Activated CD4-positive, alpha-beta T cell treated with anti-CD3 and anti-CD28 coated beads, Interleukin-2, amount 50 U/mL, for 16 hours (primary cell): ENCODE results near the gene SRSF4.
"Not testable (repeated sequence)": the region's sequence is repeated elsewhere in the genome, so short reads cannot be mapped to it uniquely, and the experiment has no call there.

Experiments used
- DNase-seq: peaks from one replicate; pipeline ENCODE4 v3.0.0-alpha.2; 2020

Gene SRSF4

DNA sequence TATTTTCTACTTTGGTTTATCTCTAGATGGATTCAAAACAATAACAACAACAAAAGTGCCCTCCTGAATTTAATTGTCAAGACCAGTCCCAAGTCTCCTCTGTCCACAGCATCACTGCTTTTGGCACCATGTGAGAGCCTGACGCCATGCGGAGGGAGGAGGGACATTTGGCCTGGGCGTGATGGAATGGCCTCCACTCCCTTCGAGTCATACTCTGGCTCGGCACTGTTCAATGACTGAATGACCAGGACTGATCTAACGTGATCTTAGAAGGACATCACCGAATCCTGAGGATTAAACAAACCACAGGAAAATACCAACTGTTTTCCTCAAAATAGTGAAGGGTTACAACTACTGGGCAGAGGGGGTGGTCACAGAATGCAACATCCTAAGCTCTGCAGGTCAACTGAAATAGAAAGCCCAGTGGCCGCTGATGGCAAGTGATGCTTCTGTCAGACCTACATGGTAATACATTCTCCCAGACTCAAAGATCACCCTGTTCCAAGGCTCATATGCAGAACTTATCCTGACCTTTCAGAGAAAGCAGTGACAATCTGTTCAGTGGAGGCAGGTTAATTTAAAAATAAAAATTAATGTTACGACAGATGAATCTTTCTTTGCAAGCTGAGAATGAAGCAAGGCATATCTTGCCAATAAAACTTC is 19.1 kb downstream of the SRSF4 start:
- DNase-seq, result no peak

DNA sequence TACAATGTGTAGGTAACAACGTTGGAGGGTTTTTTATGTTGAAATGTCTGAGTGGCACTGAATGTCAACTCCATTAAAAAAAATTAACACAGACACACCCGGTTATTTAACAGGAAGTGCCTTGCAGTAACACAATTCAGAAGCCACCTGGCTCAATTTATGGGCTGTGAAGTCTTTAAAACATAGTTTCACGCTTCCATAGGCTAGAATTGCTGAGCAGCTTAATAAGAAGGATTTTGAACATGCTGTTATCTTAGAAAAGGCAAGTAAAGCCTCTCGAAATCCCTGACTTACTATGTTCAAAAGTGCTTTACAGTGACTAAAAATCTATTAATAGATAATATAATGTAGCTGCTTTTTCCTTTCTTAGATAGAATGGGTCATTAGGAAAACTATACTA is 19.7 kb downstream of the SRSF4 start:
- DNase-seq, result no peak

GRCh38 chr1:29159773-29160172 is 21.9 kb downstream of the SRSF4 start:
- no peak for DNase-seq

GRCh38 chr1:29157269-29157601 is 24.5 kb downstream of the SRSF4 start:
- DNase-seq, result no peak

- no peak for DNase-seq
These were observed 25.0 kb downstream of the SRSF4 start for GRCh38 chr1:29156543-29157268.

DNA sequence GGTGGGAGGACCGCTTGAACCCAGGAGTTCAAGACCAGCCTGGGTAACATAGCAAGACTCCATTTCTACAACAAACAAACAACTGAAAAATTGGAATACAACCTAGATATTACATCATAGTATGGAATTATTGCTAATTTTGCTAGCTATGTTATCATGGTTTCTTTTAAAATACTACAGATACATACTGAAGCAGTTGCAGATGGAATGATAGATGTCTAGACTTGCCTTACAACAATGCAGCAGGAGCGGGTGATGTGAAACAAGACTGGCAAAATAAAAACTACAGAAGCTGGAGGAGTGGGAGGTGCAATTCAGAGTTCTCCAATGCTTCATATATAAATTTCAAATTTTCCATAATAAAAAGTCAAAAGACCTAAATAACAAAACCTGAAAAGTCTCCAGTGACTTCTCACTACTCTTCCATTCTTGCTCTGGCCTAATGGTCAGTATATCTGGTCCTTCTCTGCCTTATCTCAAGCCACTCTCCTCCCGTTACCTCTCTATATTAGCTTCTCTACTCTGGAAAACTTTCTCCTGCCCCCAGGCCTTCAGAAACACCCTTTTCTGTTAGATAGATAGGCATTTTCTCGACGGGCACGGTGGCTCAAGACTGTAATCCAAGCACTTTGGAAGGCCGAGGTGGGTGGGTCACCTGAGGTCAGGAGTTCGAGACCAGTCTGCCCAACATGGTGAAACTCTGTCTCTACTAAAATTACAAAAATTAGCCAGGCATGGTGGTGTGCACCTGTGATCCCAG is 29.5 kb downstream of the SRSF4 start:
- DNase-seq, result no peak

- not testable (repeated sequence) for DNase-seq
These were observed 31.4 kb downstream of the SRSF4 start for GRCh38 chr1:29150346-29150745.

GRCh38 chr1:29148656-29149491 is 32.8 kb downstream of the SRSF4 start:
- no peak for DNase-seq

DNA sequence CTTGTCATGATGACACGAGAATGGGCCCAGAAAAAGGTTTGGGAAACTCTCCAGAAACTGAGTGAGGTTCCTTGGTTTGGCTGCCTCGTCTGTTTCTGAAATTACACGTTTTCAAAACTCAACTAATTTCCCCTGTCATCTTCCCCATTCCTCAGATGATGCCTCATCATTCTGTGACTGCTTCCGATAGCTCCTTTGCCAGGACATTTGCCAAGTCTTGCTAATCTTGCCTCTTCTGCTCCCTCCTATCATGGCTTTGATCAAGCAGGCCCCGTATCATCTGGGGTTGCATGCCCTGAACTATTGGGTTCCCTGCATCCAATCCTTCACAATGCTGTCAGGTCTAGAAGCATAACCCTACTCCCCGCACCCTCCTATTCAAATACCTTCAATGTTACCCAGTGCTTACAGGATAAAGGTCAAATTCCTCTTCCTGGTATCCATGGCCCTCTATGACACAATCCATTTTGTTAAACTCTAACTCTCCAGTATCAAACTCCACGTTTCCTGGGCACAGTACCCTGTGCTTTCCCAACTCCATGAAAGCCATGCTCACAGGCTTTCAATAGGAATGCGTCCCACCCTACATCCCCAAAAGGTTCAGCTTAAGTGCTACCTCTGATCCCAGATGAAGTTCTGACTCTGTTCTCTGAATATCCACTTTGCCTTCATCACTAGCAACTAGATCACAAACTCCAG is 35.8 kb downstream of the SRSF4 start:
- no peak for DNase-seq

DNA sequence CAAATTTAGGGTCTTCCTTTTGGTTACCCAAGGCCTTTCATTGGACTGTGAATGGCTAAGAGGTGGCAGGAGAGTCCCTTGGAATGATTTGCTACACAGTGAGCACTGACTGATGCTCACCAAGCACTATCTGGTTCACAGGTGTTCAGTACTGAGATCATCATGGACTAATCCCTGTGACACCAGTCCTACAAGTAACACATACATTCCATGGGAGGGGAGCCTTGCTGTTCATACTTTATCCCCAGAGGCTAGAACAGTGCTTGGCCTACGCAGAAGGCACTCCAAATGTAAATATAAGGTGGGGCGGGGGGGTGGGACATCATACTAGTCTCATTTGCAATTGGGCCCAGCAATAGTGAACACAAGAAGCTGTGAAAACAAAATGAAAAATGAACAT is 37.5 kb downstream of the SRSF4 start:
- no peak for DNase-seq

GRCh38 chr1:29142714-29143113 is 39.0 kb downstream of the SRSF4 start:
- no peak for DNase-seq

- no peak for DNase-seq
These were observed 45.2 kb downstream of the SRSF4 start for GRCh38 chr1:29136391-29136915.

DNA sequence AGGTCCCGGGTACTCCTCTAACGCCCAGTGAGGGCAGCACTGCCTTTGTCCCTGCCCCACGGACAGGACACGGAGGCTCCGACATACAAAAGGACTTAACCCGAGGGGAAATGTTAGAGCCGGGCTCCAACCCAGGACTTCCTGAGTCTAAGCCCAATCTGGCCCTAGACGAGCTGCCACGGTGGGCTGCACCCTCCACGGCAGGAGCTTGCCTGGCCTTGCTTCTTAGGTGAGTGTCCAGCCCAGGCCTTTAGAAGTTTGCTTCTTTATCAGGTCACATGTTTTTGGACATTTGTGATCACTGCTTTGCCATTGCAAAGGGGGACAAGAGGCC is 47.0 kb downstream of the SRSF4 start:
- no peak for DNase-seq

GRCh38 chr1:29133861-29134694 is 47.6 kb downstream of the SRSF4 start:
- DNase-seq, result no peak

DNA sequence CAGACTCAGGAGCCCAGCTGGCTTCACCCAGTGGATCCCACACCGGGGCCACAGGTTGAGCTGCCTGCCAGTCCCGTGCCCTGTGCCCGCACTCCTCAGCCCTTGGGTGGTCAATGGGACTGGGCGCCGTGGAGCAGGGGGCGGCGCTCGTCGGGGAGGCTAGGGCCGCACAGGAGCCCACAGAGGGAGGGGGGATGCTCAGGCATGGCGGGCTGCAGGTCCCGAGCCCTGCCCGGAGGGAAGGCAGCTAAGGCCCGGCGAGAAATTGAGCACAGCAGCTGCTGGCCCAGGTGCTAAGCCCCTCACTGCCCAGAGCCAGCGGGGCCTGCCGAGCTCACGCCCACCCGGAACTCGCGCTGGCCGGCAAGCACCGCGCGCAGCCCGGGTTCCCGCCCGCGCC is 50.6 kb downstream of the SRSF4 start:
- DNase-seq, result not testable (repeated sequence)

DNA sequence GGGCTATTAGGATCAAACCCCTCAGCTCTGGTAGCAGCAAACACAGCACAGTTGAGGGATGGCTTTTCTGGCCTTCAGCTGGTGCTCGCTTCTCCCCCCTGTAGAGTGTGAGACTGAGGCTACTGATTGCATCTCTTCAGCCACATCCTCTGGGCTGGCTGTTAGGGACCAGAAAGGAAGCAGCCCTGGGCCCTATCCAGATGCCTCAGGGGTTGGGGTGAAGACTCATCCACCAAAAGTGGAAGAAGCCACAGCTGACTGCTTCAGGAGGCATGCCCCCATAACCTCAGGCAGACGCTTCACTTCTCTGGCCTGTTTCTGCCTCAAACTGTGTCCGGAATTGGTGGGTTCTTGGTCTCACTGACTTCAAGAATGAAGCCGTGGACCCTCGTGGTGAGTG is 51.8 kb downstream of the SRSF4 start:
- DNase-seq, result no peak

- no peak for DNase-seq
These were observed 53.0 kb downstream of the SRSF4 start for GRCh38 chr1:29128739-29129138.

DNA sequence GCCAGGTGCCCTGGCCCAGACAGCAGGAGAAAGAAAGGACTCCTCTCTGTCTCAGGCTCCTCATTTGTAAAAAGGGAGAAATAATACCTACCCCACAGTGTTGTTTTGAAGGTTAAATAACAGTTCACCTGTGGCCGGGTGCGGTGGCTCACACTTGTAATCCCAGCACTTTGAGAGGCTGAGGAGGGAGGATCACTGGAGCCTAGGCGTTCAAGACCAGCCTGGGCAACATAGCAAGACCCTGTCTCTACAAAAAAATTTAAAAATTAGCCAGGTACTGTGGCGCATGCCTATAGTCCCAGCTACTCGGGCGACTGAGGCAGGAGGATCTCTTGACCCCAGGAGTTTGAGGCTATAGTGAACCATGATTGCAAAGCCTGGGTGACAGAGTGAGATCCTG is 55.5 kb downstream of the SRSF4 start:
- no peak for DNase-seq

DNA sequence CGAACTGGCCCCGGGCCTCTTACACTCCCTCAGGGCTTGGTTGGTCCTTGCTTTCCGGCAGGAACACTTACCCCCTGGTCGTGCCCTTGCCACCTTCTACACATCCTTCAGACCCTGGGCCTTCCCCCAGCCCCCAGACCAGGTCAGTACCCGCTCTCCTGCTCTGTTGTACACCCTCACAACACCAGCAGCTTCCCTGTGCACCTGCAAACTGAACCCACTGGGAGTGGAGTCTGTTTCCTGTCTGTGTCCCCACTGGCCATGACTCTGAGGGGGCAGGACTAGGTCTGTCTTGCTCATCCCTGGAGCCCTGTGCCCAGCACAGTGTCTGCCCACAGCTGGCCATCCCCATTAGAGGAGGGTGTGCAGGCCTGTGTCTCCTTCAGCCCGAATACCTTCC is 55.9 kb downstream of the SRSF4 start:
- DNase-seq, result no peak

GRCh38 chr1:29125237-29125641 is 56.5 kb downstream of the SRSF4 start:
- DNase-seq, result no peak
